SKM-1 (cell line): ENCODE data around the gene DNAH17.

Experiments
- DNase-seq: peaks from one replicate; lab custom pipeline; 2025; ENCODE audit not compliant: unreplicated experiment; lab: John Stamatoyannopoulos, UW

Gene DNAH17

DNA sequence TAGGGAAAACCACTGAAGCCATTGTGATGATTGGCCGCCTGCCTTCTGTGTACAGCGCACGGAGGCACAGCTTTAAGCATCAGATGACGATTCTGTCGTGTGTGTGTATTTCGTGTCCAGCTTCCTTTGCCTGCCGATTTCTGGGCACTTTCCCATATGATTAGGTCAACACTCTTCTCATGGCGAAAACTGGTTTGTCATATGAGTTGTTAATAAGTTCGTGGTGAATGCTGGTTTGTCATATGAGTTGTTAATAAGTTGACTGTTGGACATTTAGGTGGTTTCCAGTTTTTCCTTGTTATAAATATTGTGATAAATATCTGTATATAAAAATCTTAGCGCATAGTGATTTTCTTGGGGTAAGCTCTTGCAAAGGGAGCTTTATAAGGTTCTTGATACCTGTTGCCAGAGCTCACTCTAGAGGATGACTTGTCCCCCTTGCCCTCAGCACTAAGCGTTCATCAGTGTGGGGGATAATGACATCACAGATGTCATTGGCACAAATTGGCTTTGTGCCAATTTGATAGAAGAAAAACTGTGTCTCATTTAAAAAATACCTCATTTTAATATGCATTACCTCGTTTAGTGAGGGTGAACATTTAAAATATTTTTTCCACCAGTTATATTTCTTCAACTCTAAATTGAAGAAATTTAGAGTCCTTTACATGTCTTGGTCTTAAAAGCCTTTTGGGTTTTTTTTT lies 158.7 kb downstream of the DNAH17 start:
- no peak for DNase-seq

DNA sequence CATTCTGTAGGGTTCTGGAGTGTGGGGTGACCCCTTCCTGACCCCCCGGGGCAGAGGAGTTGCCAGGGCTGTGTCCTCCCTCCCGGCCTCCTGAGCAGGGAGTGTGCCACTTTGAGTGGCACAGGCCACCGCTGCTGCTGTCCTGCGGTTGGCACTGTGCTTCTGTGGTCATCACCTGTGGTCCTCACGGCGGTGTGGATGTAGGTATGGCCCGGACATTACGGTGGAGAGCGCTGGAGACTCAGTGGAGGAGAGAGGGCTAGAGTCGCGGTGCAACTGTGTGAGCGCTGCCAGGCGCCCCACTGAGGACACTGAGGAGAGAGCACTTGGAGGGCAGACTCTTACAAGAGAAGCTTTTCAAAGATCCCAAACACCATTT lies 159.7 kb downstream of the DNAH17 start:
- no peak for DNase-seq

DNA sequence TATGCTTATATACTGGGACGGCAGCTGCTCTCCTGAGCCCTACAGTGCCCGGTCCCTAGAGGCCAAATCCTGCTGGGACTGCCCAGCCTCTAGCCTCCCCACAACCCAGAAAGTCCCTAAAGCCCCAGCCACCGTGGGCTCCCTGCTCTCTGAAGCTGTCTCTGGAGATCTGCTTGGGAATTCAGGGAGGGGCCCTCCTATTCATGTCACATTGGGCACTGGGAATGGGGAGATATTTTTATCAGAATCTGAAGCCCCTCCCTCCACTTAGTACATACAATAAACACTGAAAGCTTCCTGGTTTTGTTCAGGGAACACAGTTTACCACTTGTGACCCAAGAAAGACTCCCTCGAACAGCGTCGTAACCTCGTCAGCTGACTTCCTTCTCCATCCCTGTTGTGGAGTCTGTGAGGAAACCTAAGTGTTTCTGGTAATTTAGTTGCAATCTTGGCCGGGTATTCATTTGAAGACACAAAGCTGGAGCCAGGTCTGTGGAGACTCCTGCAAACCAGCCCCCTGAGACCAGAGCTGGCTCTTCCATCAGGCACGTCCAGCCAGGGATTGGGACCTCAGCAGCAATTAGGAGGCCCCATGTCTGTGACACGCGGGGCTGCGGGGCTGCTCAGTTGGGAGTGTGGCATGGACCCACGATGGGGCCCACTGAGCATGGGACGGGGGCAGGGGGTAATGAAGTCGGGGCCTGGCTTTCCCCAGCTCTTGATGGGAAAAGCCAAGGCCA lies 160.2 kb downstream of the DNAH17 start:
- peak; percentile 62 for DNase-seq

DNA sequence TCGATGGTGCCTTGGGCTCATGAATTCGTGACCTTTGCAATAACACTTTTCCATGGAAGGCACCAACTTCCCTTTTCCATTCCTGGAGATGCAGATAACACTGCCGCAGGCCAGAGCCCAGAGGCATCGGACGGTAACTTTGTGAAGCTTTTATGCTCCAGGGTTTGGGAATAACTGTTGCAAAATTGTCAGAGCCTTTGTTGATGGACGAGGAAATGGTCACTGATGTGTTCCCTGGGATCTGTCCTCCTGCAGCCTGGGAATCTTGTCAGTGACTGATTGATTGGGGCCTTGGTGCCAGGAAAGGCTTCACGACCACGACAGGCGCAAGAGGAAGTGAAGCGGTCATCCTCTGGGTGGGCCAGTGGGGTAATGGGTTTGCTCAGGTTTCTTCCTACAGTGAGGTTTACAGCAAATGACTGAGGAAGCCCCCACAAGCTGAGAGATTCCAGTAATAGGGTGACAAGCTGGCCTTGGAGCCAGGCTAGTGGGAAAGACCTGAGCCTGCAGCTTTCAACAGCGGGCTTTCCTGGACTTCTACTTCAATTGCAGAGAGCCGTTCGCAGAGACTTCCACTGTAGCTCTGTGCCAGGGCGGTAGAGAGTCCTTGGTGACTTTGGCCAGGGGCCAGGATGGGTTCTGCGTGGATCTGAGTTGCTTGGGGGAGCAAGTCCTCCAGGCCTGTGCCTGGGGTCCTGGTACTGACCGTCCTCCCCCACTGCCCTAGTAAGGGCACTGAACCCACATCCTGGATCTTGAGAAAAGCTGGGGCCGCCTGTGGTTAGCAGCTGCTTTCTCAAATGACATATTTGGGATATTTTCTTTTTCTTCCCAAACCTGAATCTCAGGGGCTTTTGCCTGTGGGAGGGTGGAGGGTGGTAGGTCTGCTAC lies 161.1 kb downstream of the DNAH17 start:
- no peak for DNase-seq

DNA sequence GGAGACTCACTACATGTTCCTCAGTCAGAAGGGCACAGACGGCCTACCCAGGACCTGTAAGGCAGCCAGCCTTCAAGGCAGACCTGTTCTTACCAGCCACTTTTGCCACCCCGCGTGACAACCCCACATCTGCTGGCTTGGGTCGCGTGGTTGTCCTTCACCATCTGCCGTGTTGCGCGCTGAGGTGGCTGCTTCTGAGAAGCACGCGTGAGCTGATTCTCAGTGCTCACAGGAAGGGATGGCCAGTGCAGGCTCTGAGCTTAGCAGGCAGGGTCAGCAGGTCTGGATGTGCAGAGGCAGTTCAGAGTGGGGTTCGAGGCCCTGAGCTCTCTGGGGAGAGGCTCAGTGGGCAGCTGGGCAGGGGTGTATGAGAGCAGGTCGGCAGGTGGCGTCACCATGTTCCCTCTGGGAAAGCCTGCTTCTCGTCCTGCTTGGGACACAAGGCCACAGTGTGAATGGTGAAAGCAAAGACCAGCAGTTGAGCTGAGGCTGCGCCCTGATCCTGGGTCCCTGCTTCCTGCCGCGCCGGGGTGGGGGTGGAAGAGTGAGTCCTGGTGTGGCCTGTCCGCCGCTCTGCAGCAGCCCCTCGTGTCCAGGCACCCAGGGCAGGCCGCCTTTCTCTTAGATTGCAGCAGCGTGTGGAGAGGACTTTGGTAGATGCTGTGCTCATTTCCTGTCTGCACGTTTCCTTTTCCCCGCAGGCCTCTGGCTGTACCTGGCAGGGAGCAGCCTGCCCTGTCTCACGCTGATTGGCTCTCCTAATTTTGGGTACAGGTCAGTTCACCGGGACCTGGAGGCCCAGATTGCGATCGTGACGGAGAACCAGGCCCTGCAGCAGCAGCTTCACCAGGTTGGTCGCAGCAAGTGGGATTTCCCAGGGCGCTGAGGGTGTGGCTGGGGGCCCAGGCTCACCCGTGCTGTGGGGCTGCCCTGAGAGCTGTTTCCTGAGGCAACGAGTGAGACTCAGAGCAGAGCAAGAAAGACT lies 162.7 kb downstream of the DNAH17 start:
- no peak for DNase-seq

DNA sequence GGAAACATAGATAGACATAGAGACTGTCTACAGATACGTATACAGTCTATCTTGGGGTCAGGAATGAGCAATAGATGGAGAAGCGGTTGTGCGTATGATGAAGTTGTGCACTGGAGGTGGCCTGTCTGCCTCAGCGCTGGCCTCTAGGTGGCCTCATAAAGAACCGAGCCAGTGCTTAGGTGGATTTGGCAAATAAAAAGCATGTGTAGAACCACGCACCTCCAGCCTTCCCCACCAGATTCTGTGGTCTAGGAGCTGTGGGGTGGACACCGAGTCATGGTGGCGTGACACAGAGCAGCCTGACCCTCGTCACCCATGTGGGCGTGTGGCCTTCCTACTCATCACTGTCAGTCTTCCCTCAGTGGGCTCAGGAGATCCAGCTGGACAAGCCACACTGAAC lies 164.8 kb downstream of the DNAH17 start:
- DNase-seq, result peak; percentile 19

DNA sequence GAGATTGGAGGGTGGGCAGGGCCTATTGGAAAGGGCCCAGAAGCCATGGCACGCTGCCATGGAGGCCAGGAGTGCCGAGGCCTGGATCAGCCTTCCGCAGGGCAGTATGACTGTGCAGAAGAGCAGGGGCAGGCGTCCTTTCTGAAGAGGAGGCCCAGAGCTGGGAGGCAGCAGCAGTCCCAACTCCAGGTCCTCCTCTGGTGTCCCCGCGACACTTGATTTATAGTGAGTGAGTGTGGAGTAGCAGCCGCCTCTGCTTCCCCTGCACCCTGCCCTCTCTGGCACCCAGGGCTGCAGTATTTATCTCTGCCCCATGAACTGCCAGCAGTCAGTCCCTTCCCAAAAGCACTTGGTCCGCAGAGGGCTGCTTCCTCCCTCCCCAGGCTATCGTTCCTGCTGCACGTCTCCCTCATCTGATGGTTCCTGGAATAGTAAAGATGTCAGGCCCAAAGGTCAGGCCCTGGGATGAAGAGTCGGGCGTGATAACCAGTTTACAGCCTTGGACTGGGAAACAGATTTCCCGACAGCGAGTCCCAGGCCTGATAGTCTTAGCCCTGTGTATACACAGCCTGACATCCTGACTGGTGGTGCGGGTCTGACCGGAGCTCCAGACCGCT lies 165.8 kb downstream of the DNAH17 start:
- DNase-seq, result no peak

DNA sequence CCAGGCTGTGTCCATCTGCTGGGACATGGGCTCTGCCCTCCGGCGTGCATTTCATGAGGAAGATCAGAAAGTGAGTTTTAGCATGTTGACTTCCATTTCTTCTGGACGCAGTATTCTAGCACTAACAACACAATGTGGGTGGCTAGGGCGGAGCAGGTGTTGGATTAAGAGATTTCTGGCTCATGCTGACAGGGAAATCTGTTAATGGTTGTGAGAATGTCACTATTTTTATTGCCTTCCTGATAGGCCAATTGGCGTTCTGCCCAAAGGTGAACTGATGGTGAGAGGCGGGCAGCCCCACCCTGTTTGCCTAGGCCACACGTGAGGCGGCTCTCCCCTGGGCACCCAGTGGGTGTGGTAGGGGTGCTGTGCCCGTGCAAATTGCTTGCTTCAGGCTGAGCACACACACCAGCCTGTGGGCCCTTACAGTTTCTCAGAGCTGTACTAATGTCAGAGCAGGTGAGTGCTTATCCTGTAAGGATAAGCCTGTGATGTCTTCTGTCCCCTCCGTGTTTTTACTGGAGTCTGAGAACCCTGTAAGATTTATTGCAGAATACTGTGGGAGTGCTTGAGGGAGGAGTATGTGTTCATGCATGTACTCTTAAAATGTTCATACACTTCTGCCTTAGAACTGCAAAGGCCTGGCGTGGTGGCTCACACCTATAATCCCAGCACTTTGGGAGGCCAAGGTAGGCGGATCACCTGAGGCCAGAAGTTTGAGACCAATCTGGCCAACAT lies 167.8 kb downstream of the DNAH17 start:
- no peak for DNase-seq

DNA sequence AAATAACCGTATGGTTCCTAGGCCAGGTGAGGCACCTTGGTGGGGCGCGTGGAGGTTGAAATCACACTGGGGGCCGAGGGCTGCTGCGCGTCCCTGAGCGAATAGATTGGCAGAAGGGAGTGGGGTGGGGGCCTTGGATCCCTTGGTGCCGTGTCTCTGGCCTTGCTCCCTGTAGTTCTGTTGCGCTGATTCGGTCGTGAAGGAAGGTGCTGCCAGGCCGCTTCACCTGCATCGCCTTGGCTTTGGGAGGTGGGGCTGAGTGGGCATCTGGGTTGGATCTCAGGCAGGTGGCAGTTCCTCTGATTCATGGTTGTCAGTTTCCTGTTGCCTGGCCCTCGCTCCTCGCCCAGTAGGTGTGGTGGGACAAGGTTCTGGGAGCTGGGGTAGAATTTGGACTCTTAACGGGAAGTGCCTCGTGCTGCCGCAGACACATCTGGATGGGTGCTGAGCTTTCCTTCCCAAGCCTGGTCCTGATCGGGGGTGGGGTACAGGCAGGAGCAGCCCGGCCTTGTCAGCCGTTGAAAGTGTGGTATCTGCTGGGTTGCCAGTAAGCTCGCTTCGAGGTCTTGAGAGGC lies 168.6 kb downstream of the DNAH17 start:
- DNase-seq, result no peak

DNA sequence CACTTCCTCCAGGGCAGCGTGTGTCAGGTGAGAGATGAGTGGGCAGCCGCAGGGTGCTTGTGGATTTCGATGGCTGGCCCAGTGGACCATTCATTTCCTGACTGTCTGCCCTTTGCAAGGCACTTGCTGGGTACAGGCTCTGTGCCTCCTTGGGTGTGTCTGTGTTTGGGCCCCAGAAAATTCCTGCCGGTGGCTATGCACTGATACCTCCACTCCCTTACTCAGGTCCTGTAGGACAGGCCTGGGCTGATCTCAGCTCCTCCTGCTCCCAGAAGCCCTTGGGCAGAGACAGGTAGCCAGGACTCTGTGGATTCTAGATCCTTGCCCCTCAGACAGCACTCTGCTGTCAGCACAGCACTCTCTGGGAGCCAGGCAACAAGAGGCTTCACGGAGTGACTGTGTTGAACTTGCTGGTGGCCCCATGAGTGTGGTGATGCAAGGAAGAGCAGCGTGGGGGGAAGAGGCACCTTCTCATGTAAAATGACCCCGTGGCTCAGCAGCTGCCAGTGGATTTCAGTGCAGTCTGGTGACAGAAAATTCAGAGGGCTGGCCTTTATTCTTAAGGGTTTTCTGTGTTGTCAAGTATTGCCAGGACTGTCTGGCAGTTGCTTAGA lies 169.7 kb downstream of the DNAH17 start:
- DNase-seq, result no peak

DNA sequence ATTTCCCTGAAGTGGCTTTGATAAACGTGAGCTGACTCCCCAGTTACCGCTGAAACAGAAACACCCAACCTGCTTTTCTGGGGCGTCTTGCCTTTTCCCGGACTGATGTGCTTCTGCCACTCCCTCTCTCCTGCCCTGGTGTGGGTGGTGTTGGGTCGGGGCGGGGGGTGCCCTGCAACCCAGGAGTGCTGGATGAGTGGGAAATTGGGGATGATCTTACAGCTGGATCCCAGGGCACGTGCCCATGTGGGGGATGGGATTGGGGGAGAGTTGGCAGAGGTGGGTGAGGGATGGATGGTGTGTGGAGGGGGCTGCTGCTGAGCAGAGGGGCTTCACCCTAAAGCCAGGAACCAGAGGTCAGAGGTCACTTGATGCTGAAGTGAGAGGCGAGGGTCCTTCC lies 170.3 kb downstream of the DNAH17 start:
- no peak for DNase-seq

DNA sequence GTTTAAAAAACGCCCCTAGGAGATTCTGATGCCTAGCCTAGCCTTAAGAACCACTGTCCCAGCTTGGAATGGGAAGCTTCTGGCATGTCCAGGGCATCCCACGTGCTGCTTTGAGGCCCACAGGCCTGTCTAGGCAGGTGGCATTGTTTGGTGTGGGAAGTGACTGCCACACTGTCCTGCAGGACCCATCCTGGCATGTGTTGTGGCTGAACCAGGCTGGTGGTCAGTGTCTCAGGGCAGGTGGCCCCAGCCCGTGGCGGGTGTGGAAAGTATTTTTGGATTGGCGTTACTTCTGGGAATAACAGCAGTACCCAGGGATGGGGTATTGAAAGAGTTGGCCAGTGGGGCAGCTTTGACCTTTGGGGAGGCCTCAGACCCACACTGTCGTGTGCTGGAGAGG lies 170.8 kb downstream of the DNAH17 start:
- no peak for DNase-seq

DNA sequence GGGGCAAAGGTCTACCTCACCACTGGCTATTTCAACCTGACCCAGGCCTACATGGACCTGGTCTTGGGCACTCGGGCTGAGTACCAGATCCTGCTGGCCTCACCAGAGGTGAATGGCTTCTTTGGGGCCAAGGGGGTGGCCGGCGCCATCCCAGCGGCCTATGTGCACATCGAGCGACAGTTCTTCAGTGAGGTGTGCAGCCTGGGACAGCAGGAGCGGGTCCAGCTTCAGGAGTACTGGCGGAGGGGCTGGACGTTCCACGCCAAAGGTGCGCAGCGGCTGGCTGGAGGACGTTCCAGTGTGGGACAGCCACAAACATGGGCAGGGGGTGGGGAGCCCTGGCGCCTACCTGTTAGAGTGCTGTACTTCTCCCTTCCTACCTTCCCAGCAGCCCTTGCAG lies 173.4 kb downstream of the DNAH17 start:
- DNase-seq, result no peak

DNA sequence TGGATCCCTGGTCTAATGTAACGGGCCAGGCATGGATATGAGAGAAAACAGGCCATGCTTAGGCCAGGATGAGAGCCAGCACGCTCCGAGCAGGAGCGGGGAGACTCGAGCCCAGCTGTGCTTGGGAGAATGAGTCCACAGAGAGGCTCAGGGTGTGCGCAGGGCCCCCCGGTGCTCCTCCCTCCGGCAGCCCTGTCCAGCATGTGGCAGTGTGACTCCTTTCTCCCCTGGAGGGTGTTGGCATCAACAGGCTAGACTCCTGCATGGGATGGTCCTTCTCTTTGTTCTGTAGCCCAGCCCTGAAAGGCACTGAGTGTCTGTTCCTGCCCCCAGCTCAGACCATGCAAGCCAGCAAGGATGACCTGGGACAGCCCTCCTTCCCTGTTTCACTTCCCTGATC lies 175.3 kb downstream of the DNAH17 start:
- DNase-seq, result no peak

DNA sequence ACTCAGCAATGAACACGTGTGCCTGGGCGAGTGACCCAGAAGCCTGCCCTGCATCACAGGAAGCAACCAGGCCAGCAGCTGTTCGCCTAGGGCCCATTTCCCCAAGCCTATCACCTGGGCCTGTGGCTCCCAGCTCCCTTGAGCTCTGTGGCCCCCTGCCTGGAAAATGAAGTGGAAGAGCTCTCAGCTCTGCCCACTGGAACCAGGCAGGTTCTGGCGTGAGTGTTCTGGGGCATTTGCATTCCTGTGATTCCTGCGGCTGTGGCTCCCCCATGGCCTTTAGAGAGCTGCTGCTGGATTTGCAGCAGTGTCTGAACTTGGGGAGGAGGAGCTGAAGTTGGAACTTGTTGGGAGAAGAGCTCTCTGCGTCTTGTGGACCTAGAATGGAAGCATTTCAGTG lies 175.9 kb downstream of the DNAH17 start:
- DNase-seq, result no peak

DNA sequence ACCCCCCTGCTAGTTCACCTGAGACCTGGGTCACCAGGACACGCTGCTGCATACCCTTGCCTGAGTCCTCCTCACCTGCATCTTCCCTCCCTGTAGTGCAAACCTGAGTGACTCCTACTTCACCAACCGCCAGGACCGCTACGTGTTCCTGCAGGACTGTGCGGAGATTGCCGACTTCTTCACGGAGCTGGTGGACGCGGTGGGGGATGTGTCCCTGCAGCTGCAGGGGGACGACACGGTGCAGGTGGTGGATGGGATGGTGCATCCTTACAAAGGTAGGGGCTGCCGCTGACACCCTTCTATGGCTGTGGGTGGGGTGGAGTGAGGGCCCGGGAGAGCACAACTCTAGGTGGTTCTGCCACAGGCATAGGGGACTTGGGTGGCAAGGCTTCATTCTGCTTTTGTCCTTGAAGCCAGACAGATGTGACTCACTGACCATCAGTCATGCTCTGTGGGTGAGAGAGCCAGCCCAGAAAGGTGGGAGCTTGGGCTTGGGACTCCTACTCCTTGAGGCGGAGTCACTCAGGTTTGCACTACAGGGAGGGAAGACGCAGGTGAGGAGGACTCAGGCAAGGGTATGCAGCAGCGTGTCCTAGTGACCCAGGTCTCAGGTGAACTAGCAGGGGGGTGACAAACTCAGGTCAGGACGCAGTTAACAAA lies 176.5 kb downstream of the DNAH17 start:
- DNase-seq, result no peak

DNA sequence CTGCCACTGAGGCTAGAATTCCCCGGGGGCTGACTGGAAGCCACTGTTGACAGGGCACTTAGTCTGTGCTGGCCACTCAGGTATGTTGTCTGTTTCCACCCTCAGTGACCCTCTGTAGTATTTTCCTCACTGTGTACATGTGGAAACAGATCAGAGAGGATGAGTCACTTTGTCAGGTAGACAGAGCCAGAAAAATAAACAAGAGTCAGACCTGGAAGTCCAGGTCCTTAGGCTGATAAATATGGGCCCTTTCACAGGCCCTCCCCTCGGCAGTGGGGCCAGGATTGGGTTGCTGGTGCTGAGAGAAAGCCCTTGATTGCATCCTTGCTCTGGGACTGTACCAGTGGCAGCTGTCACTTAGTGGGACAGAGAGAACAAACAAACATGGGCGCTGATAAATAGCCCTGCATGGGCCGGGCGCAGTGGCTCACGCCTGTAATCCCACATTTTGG lies 177.5 kb downstream of the DNAH17 start:
- DNase-seq, result no peak

DNA sequence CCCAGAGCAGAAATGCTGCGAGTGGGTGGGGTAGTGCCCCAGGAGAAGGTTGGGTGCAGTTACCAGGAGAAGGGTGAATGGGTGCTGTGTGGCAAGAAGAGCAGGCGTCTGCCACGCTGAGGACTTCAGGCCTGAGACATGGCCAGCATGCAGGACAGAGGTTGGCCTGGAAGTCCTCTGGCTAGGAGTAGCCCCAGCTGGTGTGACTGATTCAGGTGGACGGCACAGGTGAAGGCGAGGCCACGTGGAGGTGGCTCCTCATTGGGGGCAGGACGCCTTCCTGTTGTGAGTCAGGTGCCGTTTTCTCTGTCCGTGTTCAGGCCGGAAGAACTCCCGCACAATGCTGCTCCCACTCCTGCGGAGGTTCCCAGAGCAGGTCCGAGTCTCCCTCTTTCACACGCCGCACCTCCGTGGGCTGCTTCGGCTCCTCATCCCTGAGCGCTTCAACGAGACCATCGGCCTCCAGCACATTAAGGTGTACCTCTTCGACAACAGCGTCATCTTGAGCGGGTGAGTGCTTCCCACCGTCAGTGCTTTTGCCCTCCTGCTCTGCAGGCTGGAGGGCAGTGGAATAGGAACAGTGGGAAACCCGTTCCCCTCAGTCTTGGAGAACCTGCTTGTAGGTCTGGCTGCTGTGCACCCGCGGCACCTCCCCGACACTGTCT lies 178.0 kb downstream of the DNAH17 start:
- DNase-seq, result no peak
